H1 (cell line): ENCODE results near the gene RPL23. TPM values are rescaled to one million over a fixed set of nuclear protein-coding genes. Genes with fewer than 3 reads are reported as not detected.

Experiments used
- CTCF ChIA-PET: fragments of 300-600 bp; sonication (Branson Sonifier 250); formaldehyde crosslinking; loops from one replicate; lab custom pipeline; 2021; ENCODE audit not compliant: partially characterized antibody; lab: Charles Lee
- POLR2A ChIA-PET: fragments of 300-600 bp; sonication (Branson Sonifier 250); formaldehyde crosslinking; loops from one replicate; lab custom pipeline; 2021; ENCODE audit warnings: inconsistent platforms; ENCODE audit not compliant: partially characterized antibody; lab: Charles Lee
- DNase-seq, 2 experiments: peaks; one replicate each; pipeline versions ENCODE4 v3.0.0 to v3.0.0-alpha.2; 2010 to 2022; ENCODE audit warnings: low spot score in 2 of 2, low read depth in 1 of 2, mixed read lengths in 1 of 2
- FAIRE-seq: peaks from 2 replicates; lab custom pipeline; 2011; peaks lifted over from hg19 to GRCh38; lab: Jason Lieb, UNC
- H2AFZ ChIP-seq: 2 replicates; pipeline ENCODE4 v1.8.1; 2012; ENCODE audit warnings: low read length, inconsistent platforms
- H2AK5ac ChIP-seq: 2 replicates; pipeline ENCODE4 v1.6.1; 2013; ENCODE audit warnings: low read depth, low read length
- H2BK120ac ChIP-seq: replicated peaks from 2 replicates; pipeline ENCODE3; 2013; ENCODE audit warnings: low read depth, low read length, inconsistent platforms
- H2BK12ac ChIP-seq: 2 replicates; pipeline ENCODE4 v1.6.1; 2013; ENCODE audit warnings: low read depth, low read length
- H2BK15ac ChIP-seq: 2 replicates; pipeline ENCODE4 v1.6.1; 2013; ENCODE audit warnings: low read length
- H2BK20ac ChIP-seq: 2 replicates; pipeline ENCODE4 v1.6.1; 2013; ENCODE audit warnings: low read length
- H2BK5ac ChIP-seq: 2 replicates; pipeline ENCODE4 v1.6.1; 2013; ENCODE audit warnings: low read depth, low read length
- H3K14ac ChIP-seq: 2 replicates; pipeline ENCODE4 v1.6.1; 2013; ENCODE audit warnings: inconsistent platforms; ENCODE audit not compliant: insufficient read length
- H3K18ac ChIP-seq: 2 replicates; pipeline ENCODE4 v1.6.1; 2013; ENCODE audit warnings: low read length; ENCODE audit errors: extremely low read depth
- H3K23ac ChIP-seq: 2 replicates; pipeline ENCODE4 v1.6.1; 2013; ENCODE audit warnings: inconsistent platforms; ENCODE audit not compliant: insufficient read length
- H3K23me2 ChIP-seq: 2 replicates; pipeline ENCODE4 v1.6.1; 2013; ENCODE audit warnings: low read depth, low read length
- H3K27ac ChIP-seq: 2 replicates; pipeline ENCODE4 v1.6.1; 2011; ENCODE audit warnings: low read depth, low read length, inconsistent platforms
- H3K27me3 ChIP-seq, 4 experiments: replicated peaks in 1 of 4; 1 replicate in 1 of 4; 2 replicates in 3 of 4; pipeline versions ENCODE4 v1.6.1 to v1.8.1; 2011 to 2013; ENCODE audit warnings: low read length in 3 of 4, mild to moderate bottlenecking in 3 of 4, inconsistent platforms in 2 of 4, mixed read lengths in 2 of 4, moderate library complexity in 1 of 4; ENCODE audit not compliant: control insufficient read depth in 3 of 4, insufficient read depth in 3 of 4; ENCODE audit errors: extremely low read depth in 1 of 4
- H3K36me3 ChIP-seq, 4 experiments: 2 replicates each; pipeline versions ENCODE4 v1.6.1 to v1.8.1; 2011 to 2013; ENCODE audit warnings: mild to moderate bottlenecking in 4 of 4, low read length in 3 of 4, moderate library complexity in 2 of 4, control low read depth in 1 of 4, inconsistent platforms in 1 of 4; ENCODE audit not compliant: insufficient read depth in 4 of 4, control insufficient read depth in 2 of 4
- H3K4ac ChIP-seq: replicated peaks from 2 replicates; pipeline ENCODE3; 2013; ENCODE audit warnings: low read length, low read depth, mixed read lengths, inconsistent platforms; ENCODE audit not compliant: insufficient read length
- H3K4me1 ChIP-seq, 4 experiments: replicated peaks in 1 of 4; 1 replicate in 1 of 4; 2 replicates in 3 of 4; pipeline versions ENCODE4 v1.6.1 to v1.8.1; 2011 to 2013; ENCODE audit warnings: low read length in 3 of 4, inconsistent platforms in 2 of 4, mixed read lengths in 1 of 4; ENCODE audit not compliant: insufficient read depth in 4 of 4, control insufficient read depth in 3 of 4
- H3K4me2 ChIP-seq, 2 experiments: 2 replicates each; pipeline versions ENCODE4 v1.6.1 to v1.8.1; 2011 to 2013; ENCODE audit warnings: low read depth in 2 of 2, low read length in 2 of 2, control low read depth in 1 of 2, inconsistent platforms in 1 of 2, mild to moderate bottlenecking in 1 of 2; ENCODE audit not compliant: insufficient read depth in 1 of 2
- H3K4me3 ChIP-seq, 4 experiments: fragments of 200-600, 300-600 bp in 1 of 4; sonication (generic), shearing (Covaris generic), sonication (Bioruptor Twin) in 1 of 4; 2 replicates each; pipeline versions ENCODE4 v1.5.1 to v1.8.1; 2011 to 2016; ENCODE audit warnings: low read length in 4 of 4, low read depth in 3 of 4, control low read depth in 2 of 4, inconsistent platforms in 2 of 4, mild to moderate bottlenecking in 2 of 4, mixed read lengths in 1 of 4, moderate library complexity in 1 of 4; ENCODE audit not compliant: insufficient read depth in 2 of 4; ENCODE audit errors: extremely low read depth in 1 of 4
- H3K56ac ChIP-seq: replicated peaks from 2 replicates; pipeline ENCODE3; 2013; ENCODE audit warnings: low read depth, mild to moderate bottlenecking, mixed read lengths, low read length, inconsistent platforms; ENCODE audit not compliant: insufficient read length
- H3K79me1 ChIP-seq: 2 replicates; pipeline ENCODE4 v1.6.1; 2013; ENCODE audit warnings: low read depth, low read length, control low read depth
- H3K79me2 ChIP-seq, 2 experiments: 2 replicates each; pipeline versions ENCODE4 v1.6.1 to v1.8.1; 2012 to 2013; ENCODE audit warnings: low read length in 2 of 2, mild to moderate bottlenecking in 2 of 2, inconsistent platforms in 1 of 2; ENCODE audit not compliant: insufficient read depth in 2 of 2, control insufficient read depth in 1 of 2
- H3K9ac ChIP-seq, 4 experiments: replicated peaks in 1 of 4; 1 replicate in 1 of 4; 2 replicates in 3 of 4; pipeline versions ENCODE4 v1.6.1 to v1.8.1; 2011 to 2013; ENCODE audit warnings: low read depth in 3 of 4, low read length in 3 of 4, control low read depth in 2 of 4, mild to moderate bottlenecking in 2 of 4, moderate library complexity in 2 of 4, inconsistent platforms in 1 of 4; ENCODE audit errors: extremely low read depth in 1 of 4
- H3K9me3 ChIP-seq, 2 experiments: 2 replicates each; pipeline versions ENCODE4 v1.6.1 to v1.8.1; 2012 to 2013; ENCODE audit warnings: mild to moderate bottlenecking in 2 of 2, moderate library complexity in 2 of 2, control low read depth in 1 of 2, inconsistent platforms in 1 of 2, low read depth in 1 of 2, low read length in 1 of 2, mixed read lengths in 1 of 2; ENCODE audit not compliant: insufficient read depth in 2 of 2
- H4K20me1 ChIP-seq, 2 experiments: replicated peaks in 1 of 2; 2 replicates each; pipeline versions ENCODE3 to v1.8.1; 2011 to 2013; ENCODE audit warnings: inconsistent platforms in 2 of 2, low read length in 2 of 2, mild to moderate bottlenecking in 1 of 2; ENCODE audit not compliant: insufficient read depth in 2 of 2, control insufficient read depth in 1 of 2
- H4K5ac ChIP-seq: 2 replicates; pipeline ENCODE4 v1.6.1; 2013; ENCODE audit warnings: low read length, low read depth, mixed read lengths, inconsistent platforms; ENCODE audit not compliant: insufficient read length
- H4K8ac ChIP-seq: 2 replicates; pipeline ENCODE4 v1.8.0; 2013; ENCODE audit warnings: mild to moderate bottlenecking, moderate library complexity, low read length, inconsistent platforms; ENCODE audit not compliant: insufficient read depth; ENCODE audit errors: extremely low read depth
- H4K91ac ChIP-seq: replicated peaks from 2 replicates; pipeline ENCODE3; 2013; ENCODE audit warnings: low read length, mixed read lengths, inconsistent platforms; ENCODE audit not compliant: insufficient read length
- KDM1A ChIP-seq: fragments of 200-600, 300-600 bp; sonication (generic); IDR thresholded peaks from 2 replicates; pipeline ENCODE4 v1.7.1; 2016; ENCODE audit warnings: mild to moderate bottlenecking, low read length, borderline replicate concordance
- SP4 ChIP-seq: IDR thresholded peaks from 2 replicates; pipeline ENCODE4 v1.6.1; 2012; ENCODE audit warnings: low read length, inconsistent platforms
- SRF ChIP-seq: IDR thresholded peaks from 2 replicates; pipeline ENCODE4 v1.6.1; 2011; ENCODE audit warnings: mild to moderate bottlenecking, low read depth, low read length, moderate library complexity
- TEAD4 ChIP-seq: IDR thresholded peaks from 2 replicates; pipeline ENCODE4 v1.6.1; 2012; ENCODE audit warnings: low read depth, low read length, inconsistent platforms, mixed read lengths
- ZNF274 ChIP-seq: IDR thresholded peaks from 2 replicates; pipeline ENCODE4 v1.7.0; 2012; ENCODE audit warnings: low read length, borderline replicate concordance; ENCODE audit errors: extremely low read depth
- WGBS, 2 experiments: shearing (Covaris generic) in 1 of 2; methylation state at CpG; one replicate each; pipeline versions ENCODE4 v1.1.6 to v1.1.7; 2013 to 2015; ENCODE audit warnings: low lambda C conversion rate in 2 of 2, mixed read lengths in 2 of 2, inconsistent platforms in 1 of 2, low coverage in 1 of 2, missing lambda C conversion rate in 1 of 2; ENCODE audit not compliant: insufficient replicate concordance in 2 of 2, insufficient coverage in 1 of 2, insufficient read length in 1 of 2; ENCODE audit errors: extremely low coverage in 1 of 2, missing lambda C conversion rate in 1 of 2; 5-methylcytosine and 5-hydroxymethylcytosine counted together
- polyA plus RNA-seq, 7 experiments: library from polyadenylated mRNA; depleted of rRNA in 3 of 7; stranded (reverse) in 5 of 7; unstranded in 2 of 7; fragments of >200 nt in 5 of 7; fragments of 200-250 nt in 2 of 7; gene quantifications; 1 replicate in 5 of 7; 2 replicates in 1 of 7; 4 replicates in 1 of 7; pipeline versions ENCODE4 v1.2.1 to v1.2.3, GENCODE V29; 2011 to 2013; ENCODE audit warnings: missing spikeins in 2 of 7, mixed read lengths in 2 of 7
- total RNA-seq: library from RNA; stranded (reverse); fragmentation: NEBNext Ultra II Directional; extraction: Animal tissue kit (Norgen Biotek cat#: 25700); gene quantifications from 2 replicates; pipeline ENCODE4 v1.2.1, GENCODE V29; 2021
- TF ChIP-seq, protein P1 (sequence below): IDR thresholded peaks from 2 replicates; pipeline ENCODE4 v1.6.1; 2012; ENCODE audit warnings: inconsistent platforms

Gene RPL23
- total and polyA plus RNA-seq, 2 of the 8 experiments (the other 6 are each of a cell fraction or from before 2014, with no cell fraction given), result 2,148 to 2,502 TPM

DNA sequence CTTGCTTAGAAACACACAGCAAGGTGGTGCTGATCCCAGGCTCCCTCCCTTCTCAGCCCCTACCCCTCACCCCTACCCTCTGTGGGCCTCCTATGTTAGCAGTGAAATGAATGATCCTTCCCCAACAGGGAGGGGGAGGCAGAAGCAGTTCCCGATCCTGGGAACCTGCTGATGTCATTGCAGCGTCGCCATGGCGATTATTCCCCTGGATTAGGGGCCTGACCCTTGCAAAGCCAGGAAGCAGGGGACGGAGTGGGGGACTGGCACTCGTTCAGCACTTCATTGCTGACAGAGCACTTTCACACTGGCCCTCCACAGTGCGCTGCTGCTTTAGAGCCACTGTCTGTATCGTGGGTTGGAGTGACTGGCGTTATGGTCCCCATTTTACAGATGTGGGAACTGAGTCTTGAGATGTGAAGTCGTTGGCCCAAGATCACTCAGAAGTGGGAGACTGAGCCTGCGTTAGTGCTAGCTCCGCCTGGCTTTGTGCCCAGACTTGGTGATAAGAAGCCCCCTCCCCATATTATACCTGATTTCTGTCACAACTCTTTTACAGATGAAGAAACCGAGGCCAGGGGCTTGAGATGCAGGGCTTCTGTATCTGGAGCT, 42.9 kb upstream of the RPL23 start:
- H3K23me2 ChIP-seq, result no peaks in the 10 kb centered on the region
- no peak for DNase-seq
- no peak overlapping the region for H2BK15ac ChIP-seq
- H3K79me2 ChIP-seq, result no peaks in the 10 kb centered on the region
- peaks cover 0 to 8% of the 10 kb centered on the region in 2 experiments for H4K20me1 ChIP-seq
- peaks cover 4 to 22% (median 17%) of the 10 kb centered on the region in 4 experiments; a peak in 6 of 8 replicates for H3K36me3 ChIP-seq
- H3K9ac ChIP-seq, result no peak overlapping the region
- WGBS, 2 experiments, result 86% methylated on average over 13 of the region's 13 CpGs; no CpG with 5 or more reads in 1 of the 2 experiments
- H3K4me3 ChIP-seq, result no peak overlapping the region
- no peak overlapping the region for H4K91ac ChIP-seq
- H2BK120ac ChIP-seq, result no peak overlapping the region
- no peak overlapping the region for H4K8ac ChIP-seq
- H3K27me3 ChIP-seq, result no peaks in the 10 kb centered on the region
- no peak overlapping the region for H2AK5ac ChIP-seq
- no peak overlapping the region for H2BK20ac ChIP-seq
- H3K56ac ChIP-seq, result no peak overlapping the region
- FAIRE-seq, result no peak
- H3K9me3 ChIP-seq, result no peaks in the 10 kb centered on the region
- H3K18ac ChIP-seq, result no peak overlapping the region
- no peak overlapping the region for H3K4ac ChIP-seq
- H3K4me2 ChIP-seq, result no peak overlapping the region
- POLR2A ChIA-PET, result interaction anchor here (0.6 to 4.0 kb wide), 5 partner anchors 10 to 165 kb away, joined by 3 to 16 read pairs (median 6); partner anchors contain the start of gene RPL23
- no peak overlapping the region for H2AFZ ChIP-seq
- CTCF ChIA-PET, result interaction anchor here (1.1 to 1.8 kb wide), 3 partner anchors 10 to 27 kb away, joined by 3 to 5 read pairs (median 3); no protein-coding TSS in a partner anchor
- peaks cover 0 to 12% (median 5%) of the 10 kb centered on the region in 4 experiments; a peak in 6 of 7 replicates for H3K4me1 ChIP-seq
- TF ChIP-seq, protein P1, sequence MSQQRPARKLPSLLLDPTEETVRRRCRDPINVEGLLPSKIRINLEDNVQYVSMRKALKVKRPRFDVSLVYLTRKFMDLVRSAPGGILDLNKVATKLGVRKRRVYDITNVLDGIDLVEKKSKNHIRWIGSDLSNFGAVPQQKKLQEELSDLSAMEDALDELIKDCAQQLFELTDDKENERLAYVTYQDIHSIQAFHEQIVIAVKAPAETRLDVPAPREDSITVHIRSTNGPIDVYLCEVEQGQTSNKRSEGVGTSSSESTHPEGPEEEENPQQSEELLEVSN, result no peak
- TF ChIP-seq SP4 (no peak), SRF (no peak), KDM1A (0 out of 2 replicates have a peak, but pooled peaks have one; percentile 47), ZNF274 (no peak), TEAD4 (no peak)
- H3K27ac ChIP-seq, result no peak overlapping the region; the same call in 1 of the 2 replicates
- no peak overlapping the region for H3K23ac ChIP-seq
- no peak overlapping the region for H4K5ac ChIP-seq
- no peak overlapping the region for H2BK12ac ChIP-seq
- H2BK5ac ChIP-seq, result no peak overlapping the region
- no peak overlapping the region for H3K14ac ChIP-seq
- no peaks in the 10 kb centered on the region; the same call in 1 of the 2 replicates for H3K79me1 ChIP-seq
